NCI-H1930 (cell line): Measurements from ENCODE around the gene CBX4.

Experiments used
- DNase-seq, 2 experiments: peaks; one replicate each; lab custom pipeline; 2025; lab: John Stamatoyannopoulos, UW

The CBX4 gene

DNA sequence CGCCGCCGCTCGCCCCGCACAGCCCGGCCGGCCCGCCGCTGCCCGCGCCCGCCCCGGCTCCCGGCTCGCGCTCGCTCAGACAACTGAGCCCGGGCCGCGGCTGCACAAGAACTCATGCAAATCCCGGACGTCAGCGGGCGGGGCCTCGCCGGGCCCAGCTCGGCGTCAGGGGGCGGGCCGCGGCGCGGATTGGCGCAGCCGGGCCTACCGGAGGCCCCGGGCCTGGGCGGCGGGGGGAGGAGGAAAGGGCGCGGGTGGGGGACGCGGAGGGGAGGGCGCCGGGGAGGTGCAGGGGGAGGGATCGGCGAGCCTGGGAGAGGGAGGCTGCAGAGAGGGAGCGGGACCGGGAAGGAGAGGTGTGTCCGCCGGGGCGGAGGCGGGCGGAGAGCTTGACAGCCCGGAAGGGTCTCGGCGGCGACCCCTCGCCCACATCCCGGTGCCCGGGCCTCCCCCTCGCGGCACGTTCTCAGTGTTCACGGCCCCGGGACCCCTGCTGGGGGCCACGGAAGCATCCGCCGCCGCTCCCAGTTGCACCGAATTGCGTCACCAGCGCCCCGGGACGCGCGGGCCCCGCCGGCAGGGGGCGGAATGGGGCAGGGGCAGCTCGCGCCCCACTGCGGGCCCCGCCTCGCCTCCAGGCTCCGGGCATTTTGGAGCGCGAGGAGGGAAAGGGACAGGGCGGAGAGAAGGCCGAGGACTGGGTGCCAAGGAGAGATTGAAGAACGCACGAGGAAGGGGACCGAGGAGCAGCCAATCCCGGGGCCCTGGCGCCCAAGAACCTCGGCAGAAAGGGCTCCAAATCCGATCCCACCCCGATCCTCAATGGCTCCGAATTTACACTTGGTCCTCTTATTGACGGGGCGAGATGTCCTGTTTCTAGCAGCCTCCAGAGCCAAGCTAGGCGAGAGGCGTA is at the start of gene CBX4:
Gene CBX4, minus strand, starts transcription at position 85 of the 913 bp plus-strand sequence. CDS start 189 bp downstream, outside the sequence.
- peak; percentile 94 to 98 for DNase-seq

DNA sequence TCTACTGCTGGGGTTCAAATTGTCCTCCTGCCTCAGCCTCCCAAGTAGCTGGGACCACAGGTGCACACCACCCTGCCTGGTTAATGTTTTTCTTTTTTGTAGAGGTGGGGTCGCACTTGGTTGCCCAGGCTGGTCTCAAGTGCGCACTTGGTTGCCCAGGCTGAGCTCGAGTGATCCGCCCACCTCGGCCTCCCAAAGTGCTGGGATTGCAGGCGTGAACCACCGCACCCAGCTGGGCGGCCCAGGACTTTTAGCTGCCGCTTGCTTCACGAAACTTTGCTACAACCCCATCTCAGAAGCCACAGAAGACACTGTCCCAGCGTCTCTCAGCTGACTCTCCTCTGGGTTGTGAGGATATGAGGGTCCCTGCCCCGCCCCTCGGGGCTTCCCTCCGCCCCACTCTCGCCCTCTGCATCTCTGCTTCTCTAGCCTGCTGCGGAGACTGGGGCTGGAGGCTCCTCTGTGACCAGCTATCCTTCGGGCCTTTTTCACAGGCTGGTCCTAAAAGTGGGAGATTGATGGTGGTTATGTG is 48.8 kb upstream of the CBX4 start:
- DNase-seq, result no peak

GRCh38 chr17:79887451-79887991 is 48.3 kb upstream of the CBX4 start:
- DNase-seq, result no peak

DNA sequence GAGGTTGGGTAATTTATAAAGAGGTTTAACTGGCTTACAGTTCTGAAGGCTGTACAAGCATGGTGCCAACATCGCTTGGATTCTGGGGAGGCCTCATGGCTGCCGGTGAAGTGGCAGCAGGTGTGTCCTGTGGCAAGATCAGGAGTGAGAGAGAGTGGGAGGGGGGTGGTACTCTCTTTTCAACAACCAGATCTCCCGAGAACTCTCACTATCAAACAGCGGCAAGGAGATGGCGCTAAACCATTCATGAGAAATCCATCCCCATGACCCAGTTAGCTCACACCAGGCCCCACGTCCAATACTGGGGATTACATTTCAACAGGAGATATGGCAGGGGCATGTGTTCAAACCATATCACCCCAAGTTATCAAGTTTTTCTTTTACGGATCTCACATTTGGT is 44.0 kb upstream of the CBX4 start:
- DNase-seq, result no peak

GRCh38 chr17:79878329-79878947 is 39.2 kb upstream of the CBX4 start:
- no peak for DNase-seq

- DNase-seq, result no peak
Observed at GRCh38 chr17:79877041-79877440, 37.8 kb upstream of the CBX4 start.

DNA sequence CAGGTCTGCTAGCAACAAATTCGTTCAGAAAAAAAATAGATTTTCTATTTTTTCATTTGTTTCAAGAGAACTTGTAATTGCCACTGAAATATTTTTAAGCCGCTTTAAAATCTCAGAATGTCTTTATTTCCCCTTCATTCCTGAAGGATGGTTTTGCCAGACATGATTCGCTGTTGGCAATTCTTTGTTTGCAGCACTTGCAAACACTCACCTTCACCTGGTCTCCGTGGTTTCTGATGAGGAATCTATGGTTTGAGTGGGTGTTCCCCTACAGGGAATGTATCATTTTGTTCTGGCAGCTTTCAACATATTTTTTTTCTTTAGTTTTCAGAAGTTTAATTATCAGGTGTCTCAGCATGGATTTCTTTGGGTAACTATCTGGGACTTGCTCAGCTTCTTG is 36.3 kb upstream of the CBX4 start:
- DNase-seq, result no peak

DNA sequence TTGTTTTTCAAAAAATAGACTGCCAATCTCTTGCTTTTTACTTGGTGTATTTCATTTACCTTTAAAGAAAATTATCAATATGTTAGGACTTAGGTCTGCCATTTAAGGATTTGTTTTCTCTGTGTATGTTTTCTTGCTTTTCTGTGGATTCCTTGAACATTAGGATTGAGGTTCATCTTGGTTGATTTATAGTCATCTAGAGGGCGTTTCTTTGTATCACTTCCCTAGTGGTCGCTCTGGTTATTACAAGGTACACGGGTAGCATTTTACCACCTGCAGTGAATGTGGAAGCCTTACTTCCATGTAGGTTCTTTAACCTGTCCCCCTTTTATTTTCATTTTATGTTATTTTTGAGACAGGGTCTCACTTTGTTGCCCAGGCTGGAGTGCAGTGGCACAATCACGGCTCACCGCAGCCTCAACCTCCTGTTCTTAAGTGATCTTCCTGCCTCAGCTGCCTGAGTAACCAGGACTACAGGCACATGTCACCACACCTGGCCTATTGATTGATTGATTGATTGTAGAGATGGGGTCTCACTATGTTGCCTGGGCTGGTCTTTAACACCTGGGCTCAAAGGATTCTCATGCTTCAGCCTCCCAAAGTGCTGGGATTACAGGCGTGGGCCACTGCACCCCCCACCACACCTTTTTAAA is 35.2 kb upstream of the CBX4 start:
- DNase-seq, result peak; percentile 16 to 26

DNA sequence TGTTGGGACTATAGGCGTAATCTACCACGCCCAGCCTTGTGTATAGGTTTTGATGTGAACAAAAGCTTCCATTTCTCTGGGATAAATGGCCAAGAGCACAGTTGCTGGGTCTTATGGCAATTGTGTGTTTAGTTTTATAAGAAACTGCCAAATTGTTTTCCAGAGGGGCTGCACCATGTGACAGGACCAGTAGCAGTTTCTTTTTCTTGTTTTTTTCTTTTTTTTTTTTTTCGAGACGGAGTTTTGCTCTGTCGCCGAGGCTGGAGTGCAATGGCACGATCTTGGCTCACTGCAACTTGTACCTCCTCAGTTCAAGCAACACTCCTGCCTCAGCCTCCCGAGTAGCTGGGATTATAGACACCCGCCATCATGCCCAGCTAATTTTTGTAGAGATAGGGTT is 34.3 kb upstream of the CBX4 start:
- DNase-seq, result no peak

GRCh38 chr17:79872762-79873161 is 33.5 kb upstream of the CBX4 start:
- no peak for DNase-seq

DNA sequence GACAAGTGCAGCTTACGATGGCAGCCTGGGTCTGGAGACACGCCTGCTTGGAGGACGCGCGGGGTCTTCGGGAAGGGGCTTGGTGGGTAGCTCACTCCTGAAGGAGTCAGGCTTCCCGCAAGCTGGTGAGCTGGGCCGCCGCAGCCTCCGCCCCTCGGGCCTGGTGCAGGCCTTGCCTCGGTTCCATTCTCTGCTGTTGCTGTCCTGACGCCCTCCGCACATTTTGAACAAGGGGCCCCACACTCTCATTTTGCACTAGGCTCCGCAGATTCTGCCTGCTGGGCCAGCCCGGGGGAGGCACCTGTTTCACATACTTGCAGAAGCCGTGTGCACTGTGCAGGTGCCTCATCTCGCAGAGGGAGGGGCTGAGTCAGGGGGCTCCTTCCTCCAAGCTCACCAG is 31.9 kb upstream of the CBX4 start:
- DNase-seq, result no peak

DNA sequence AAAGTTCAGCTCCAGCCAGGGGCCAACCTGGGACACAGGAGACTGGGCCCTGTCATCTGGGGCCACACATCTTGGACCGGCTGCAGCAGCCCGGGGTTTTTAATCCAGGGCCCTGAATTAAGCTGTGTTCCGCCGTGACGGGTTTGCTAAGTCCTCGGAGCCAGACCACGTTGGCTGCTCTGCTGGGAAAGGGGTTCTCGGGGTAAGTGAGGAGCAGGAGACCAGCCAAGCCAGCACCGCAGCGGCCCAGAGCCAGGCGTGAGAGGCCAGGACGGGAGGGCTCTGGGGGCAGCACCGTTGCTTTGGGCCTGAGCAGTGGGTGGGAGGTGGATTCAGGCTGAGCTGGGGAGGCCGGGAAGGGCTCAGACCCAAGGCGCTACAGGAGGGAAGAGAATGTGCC is 31.3 kb upstream of the CBX4 start:
- no peak for DNase-seq

- DNase-seq, result no peak
Observed at GRCh38 chr17:79866791-79867518, 27.7 kb upstream of the CBX4 start.

DNA sequence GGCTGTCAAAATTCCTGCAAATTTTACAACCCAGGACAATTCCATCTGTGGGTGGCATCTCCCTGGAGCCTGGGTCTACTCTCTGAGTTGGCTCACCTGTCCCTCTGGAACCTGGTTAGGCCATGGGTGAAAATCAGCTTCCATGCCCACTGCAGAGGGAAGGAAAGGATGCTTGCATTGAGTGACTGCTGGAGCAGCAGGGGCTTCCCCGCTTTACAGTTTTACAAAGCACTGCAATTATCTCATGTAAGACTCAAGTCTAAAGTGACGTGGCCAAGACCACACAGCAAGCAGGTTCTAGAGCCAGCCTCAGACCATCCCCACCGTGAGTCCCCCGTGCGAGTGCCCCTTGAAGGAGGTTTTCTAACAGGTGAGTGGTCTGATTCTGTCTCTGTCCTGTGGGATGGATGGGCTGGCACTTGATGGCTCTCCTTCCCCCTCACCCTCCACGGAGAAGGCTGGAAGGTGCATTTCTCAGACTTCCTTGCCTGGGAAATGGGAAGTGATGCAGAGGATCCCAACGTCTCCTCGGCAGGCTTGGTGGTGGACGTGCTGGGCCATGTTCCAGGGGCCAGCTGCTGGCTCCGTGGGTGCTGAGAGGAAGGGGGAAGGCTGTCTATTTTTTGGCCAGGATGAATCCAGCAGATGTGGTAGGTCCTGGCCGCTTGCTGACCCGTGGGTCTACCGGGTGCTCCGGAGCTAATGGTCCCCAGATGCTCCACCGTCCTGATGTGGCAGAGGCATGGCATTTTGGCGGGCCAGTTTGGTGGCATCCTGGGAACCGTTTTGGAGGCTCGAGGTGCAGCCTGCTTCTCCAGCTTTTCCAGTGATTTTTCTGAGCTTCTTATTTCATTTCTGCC is 26.3 kb upstream of the CBX4 start:
- DNase-seq, result no peak

GRCh38 chr17:79864617-79865250 is 25.5 kb upstream of the CBX4 start:
- DNase-seq, result no peak

DNA sequence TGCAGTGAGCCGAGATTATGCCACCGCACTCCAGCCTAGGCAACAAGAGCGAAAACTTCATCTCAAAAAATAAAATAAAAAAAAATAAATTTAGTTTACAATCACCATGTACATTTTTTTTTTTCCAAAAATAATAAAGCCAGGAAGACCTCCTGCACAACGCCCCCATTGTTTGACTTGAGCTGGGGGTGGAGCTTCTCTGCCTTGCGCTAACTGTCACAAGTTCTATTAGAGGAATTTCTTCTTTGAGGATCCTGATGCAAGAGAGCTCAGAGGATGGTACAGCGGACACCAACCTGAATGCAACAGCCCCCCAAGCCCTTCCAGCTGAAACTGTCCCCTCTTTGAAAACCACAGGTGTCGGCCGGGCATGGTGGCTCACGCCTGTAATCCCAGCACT is 24.9 kb upstream of the CBX4 start:
- DNase-seq, result no peak

DNA sequence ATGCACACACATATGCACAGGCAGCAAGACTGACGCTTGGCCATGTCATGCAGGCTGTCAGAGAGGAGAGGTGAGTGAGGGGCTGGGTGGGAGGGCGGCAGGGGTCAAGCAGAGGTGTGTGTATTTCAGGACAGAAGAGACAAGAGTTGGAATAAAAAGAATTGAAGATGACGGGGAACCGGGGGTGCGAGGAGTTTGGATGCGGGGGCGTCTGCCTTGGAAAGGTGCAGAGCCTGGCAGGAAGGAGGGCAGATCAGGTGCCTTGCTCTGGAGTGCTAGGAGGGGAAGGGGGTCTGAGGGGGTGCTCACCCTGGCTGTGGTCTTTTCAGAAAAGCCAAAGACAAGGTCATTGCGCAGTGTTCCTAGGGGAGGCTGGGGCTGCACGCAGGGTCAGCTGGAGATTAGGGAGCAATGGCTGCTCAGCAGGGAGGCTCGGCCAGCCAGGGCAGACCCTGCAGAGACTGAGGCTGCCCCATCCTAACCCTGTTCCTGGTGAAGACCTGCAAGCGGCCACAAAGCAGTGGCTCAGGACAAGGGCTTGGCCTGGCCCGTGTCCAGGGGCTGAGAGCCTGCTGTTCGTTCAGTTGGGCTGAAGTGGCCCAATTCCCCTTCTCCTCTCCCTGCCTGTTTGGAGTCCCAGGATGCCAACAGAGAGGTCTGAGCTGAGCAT is 23.7 kb upstream of the CBX4 start:
- no peak for DNase-seq

DNA sequence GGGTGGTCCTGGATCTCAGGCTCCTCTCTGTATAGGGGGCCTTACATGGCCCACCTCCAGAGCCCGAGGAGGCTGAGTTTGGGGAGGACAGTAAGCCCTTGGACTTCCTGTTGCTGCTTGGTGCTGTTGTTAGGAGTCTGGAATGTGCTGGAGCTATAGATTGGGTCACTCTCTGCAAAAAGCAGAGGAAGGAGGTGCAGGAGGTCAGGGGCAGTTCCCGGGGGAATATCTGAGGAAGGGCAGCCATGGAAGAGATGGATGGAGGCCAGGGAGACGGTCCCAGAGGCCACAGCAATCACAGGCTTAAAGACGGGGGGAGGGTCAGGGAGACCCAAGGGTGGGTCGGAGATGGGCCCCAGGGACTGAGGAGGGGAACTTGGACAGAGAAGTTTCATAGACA is 23.0 kb upstream of the CBX4 start:
- DNase-seq, result no peak

- no peak for DNase-seq
Observed at GRCh38 chr17:79861413-79862216, 22.4 kb upstream of the CBX4 start.
